LNCaP clone FGC (cell line): ENCODE data around the gene ADARB2.

Source experiments
- DNase-seq: peaks from one replicate; pipeline ENCODE4 v3.0.0-alpha.2; 2011; ENCODE audit warnings: low read depth
- H3K4me3 ChIP-seq: 2 replicates; pipeline ENCODE4 v1.5.1; 2011; ENCODE audit warnings: mild to moderate bottlenecking, low read depth, low read length, control low read depth
- CTCF ChIP-seq: IDR thresholded peaks from 2 replicates; pipeline ENCODE4 v1.5.1; 2012; ENCODE audit warnings: mild to moderate bottlenecking; ENCODE audit not compliant: control insufficient read depth, insufficient read depth; ENCODE audit errors: extremely low read depth

Gene ADARB2

GRCh38 chr10:1194161-1194560 lies 543.2 kb downstream of the ADARB2 start:
- DNase-seq, result no peak
- H3K4me3 ChIP-seq, result no peak overlapping the region
- no peak for TF ChIP-seq CTCF

DNA sequence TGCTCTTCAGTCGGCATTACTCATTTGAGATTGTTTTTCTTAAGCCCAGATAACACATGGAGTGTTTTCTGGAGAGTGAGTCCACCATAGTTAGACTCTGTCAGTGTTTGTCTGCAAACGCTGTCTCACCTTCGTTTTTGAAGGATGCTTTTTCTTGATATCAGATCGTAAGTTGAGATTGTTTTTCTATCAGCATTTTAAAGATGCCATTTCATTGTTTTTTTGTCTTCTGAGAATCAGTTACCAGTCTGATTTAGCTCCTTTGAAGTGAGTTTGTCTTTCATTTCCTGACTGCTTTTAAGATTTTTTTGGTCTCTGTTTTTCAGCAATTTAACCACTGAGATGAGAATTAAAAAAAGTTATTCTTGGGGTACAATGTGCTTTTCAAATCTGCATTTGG lies 543.8 kb downstream of the ADARB2 start:
- no peak for DNase-seq
- no peak for TF ChIP-seq CTCF
- no peak overlapping the region for H3K4me3 ChIP-seq

DNA sequence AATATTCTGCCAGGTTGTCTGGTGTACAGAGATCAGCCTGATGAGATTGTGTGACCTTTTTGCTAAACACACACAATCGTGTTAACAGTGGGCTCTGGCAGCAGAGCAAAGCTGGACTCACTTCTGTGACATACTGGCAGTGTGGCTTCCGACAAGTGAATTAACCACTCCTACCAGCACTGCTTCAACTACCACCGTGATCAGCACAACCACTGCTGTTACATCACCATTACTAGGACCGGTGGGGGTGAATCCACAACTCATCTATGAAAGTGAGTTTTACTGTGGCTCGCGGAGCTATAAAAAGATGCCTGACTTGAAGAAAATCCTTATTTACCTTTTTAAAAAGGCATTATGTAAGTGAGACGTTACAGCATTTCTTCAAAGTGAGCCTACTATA lies 545.6 kb downstream of the ADARB2 start:
- TF ChIP-seq CTCF, result no peak
- DNase-seq, result no peak
- H3K4me3 ChIP-seq, result no peak overlapping the region

DNA sequence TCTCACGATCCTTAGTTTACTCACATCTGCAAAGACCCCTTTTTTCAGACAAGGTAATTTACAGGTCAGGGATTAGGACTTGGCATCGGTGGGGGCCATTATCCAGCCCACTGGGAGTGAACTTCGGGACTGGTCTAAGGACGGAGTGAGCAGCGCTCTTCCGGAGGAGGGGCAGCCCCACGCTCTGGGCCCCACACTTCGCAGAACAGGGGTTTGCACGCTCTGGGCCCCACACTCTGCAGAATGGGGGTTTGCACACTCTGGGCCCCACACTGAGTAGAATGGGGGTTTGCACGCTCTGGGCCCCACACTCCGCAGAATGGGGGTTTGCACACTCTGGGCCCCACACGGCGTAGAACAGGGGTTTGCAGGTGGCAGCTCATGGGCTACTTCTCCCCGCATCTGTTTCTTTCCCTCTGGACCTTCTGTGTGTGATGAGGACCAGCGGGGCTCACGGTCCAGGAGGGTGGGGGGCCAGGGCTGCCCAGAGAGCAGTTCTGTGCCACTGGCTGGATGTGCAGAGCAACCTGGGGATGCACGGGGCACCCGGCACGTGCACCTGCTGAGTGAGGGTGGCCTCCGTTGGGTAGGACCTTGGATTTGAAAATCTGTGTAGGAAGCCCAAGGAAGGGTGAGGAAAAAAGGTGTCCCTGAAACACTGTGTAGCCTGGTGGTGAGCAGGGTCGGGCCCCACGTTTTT lies 546.4 kb downstream of the ADARB2 start:
- no peak overlapping the region for H3K4me3 ChIP-seq
- TF ChIP-seq CTCF, result no peak
- no peak for DNase-seq

- DNase-seq, result no peak
- no peak for TF ChIP-seq CTCF
- H3K4me3 ChIP-seq, result no peak overlapping the region
Measured at GRCh38 chr10:1190052-1190395, 547.3 kb downstream of the ADARB2 start.

DNA sequence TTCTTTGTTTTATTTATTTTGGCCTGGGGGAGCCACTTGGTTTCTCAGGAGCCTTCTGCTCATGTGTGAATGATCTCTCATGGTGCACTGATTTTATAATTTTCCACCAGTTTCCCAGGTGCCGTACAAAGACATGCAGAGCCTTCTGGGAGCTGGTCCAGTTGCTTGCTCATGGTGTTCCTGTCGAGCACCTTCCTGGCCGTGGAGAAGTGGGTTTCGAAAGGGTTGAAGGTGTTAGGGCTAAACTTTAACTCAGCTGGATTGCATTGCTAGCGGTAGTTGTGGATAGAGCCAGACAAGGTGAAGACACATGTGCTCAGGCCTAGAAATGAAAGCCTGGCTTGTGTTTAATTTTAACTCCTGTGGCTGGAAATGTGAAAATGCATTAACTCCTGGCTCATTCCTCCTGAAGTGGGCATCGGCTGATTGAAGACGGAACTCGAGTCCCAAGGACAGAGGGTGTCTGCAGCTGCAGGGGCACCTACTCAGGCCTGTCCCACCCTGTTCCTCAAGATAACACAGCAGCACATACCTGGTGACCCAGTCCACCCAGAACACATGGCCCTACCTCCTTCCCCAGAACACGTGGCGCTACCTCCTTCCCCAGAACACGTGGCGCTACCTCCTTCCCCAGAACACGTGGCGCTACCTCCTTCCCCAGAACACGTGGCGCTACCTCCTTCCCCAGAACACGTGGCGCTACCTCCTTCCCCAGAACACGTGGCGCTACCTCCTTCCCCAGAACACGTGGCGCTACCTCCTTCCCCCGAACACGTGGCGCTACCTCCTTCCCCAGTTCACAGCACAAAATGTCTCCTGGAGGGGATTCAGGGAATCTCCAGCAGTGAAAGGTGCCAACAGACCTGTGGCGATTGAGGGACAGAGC lies 547.9 kb downstream of the ADARB2 start:
- TF ChIP-seq CTCF, result no peak
- DNase-seq, result no peak
- no peak overlapping the region for H3K4me3 ChIP-seq
